Stimulated activated CD4-positive, alpha-beta T cell treated with anti-CD3 and anti-CD28 coated beads, Interleukin-12 subunit alpha, Interleukin-12 subunit beta, amount 100 ng/mL, for 4 hours (primary cell): ENCODE results near the gene WNT4.

Experiments used
- DNase-seq: peaks from one replicate; pipeline ENCODE4 v3.0.0-alpha.2; 2020

WNT4 gene

GRCh38 chr1:22143065-22144033, at the start of gene WNT4:
Gene WNT4 (minus strand): TSS chr1:22143097. CDS start chr1:22142922, 175 bp downstream.
- peak; percentile 19 for DNase-seq

DNA sequence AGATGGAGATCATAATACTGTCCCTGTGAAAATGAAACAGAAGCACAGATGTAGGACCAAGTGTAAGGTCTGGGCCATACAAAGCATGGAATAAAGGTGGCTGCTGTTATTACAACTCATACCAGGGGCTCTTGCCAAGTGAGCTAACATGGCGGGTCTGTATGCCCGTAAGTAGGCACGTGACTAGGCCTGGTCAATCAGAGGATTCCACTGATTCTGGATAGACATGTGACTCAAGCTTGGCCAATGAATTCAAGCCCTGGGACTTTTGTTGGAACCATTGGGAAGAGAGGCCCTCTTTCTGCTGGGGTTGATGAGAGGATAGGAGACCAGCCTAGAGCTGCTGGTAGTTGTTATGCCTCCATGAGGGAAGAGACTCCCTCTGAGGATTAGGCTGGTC, 47.8 kb upstream of the WNT4 start:
- no peak for DNase-seq

- DNase-seq, result no peak
These were observed 47.4 kb upstream of the WNT4 start for GRCh38 chr1:22190251-22190650.

- no peak for DNase-seq
These were observed 46.7 kb upstream of the WNT4 start for GRCh38 chr1:22189619-22190018.

DNA sequence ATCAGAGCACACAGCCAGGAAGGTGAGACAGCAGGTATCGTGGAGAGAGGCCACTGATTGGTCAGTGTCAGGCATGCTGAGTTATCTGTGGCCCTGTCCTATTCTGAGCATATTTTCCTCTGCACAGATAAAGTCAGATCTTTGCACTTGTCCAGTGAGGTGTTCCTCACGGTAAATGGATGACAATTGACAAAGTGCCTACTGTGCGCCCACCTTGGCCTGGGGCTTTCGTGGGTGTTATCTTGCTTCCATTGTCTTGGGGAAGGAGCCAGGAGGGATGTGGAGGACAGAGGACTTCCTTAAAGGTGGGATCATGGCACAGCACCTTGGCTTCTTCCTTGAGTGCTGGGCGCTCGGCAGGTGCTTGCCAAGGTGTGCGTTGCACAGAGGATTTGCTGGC, 46.0 kb upstream of the WNT4 start:
- DNase-seq, result no peak

GRCh38 chr1:22188436-22188835, 45.5 kb upstream of the WNT4 start:
- DNase-seq, result no peak

DNA sequence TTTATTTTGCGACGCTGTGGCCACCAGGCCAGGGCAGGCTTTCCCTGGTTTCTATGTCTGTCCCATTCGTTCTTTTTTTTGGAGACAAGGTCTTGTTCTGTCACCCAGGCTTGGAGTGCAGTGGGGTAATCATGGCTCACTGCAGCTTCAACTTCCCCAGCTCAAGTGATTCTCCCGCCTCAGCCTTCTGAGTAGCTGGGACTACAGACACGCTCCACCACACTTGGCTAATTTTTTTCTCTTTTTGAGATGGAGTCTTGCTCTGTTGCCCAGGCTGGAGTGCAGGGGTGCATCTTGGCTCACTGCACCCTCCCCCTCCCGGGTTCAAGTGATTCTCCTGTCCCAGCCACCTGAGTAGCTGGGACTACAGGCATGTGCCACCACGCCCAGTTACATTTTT, 43.4 kb upstream of the WNT4 start:
- no peak for DNase-seq

DNA sequence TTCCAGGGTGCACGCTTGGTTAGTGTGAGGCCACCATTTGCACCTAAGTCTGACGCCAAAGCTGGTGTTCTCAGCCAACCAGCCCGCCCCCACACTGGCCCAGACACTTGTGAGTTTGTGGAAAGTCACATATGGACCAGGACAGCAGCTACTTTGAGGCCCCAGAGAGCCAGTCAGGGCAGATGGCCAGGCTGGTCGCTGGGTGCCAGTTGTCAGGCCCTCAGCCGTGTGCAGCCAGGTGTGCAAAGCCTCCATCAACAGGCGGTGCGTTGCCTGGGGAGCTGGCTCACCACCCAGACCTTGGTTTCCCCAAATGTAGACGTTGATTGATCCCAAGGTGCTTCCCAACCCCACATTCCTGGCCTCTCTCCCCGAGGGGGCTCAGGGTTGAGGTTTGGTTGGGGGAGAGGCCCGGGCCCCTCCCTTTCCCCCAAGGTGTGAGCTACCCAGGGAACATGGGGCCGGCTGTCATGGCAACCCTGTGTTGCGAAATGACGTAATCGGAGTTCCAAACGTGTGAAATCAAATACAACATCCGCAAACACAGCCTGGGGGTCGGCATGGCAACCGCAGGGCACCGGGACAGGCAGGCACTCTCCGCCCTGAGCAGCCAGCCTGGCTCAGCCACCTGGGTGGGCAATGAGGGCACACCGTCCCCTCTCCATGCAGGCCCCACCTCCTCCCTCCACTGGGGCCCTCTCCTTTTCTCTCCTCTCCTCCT, 42.2 kb upstream of the WNT4 start:
- DNase-seq, result no peak

- no peak for DNase-seq
These were observed 41.6 kb upstream of the WNT4 start for GRCh38 chr1:22184454-22184853.

GRCh38 chr1:22182715-22183114, 39.8 kb upstream of the WNT4 start:
- DNase-seq, result no peak

DNA sequence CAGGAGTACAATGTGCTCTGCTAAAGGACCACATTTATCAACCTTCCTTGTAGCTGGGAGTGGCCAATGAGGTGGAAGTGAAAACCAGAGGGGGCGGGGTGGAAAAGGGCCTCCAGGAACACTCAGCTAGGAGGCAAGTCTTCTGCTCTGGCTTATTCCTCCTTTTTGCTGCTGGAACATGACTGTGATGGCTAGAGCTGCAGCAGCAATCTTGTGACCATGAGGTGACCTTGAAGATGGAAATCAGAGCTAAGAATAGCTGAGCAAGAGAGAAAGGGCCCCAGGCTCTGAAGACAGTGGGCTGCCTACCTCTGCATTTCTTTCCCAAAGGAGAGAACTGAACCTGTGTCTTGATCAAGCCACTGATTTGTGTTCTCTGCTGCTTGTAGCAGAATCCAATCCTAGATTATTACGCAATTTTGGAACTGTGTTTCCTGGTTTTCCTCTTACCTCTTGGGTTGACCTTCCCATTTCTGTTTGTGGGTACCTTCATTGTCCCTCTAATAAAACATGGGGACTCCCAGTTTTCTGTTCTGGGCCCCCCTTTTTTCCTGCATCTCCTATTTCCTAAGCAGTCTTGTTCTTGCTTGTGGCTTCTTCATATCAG, 36.4 kb upstream of the WNT4 start:
- DNase-seq, result no peak

GRCh38 chr1:22177354-22178003, 34.6 kb upstream of the WNT4 start:
- DNase-seq, result peak; percentile 6

GRCh38 chr1:22176258-22176657, 33.4 kb upstream of the WNT4 start:
- peak; percentile 17 for DNase-seq

DNA sequence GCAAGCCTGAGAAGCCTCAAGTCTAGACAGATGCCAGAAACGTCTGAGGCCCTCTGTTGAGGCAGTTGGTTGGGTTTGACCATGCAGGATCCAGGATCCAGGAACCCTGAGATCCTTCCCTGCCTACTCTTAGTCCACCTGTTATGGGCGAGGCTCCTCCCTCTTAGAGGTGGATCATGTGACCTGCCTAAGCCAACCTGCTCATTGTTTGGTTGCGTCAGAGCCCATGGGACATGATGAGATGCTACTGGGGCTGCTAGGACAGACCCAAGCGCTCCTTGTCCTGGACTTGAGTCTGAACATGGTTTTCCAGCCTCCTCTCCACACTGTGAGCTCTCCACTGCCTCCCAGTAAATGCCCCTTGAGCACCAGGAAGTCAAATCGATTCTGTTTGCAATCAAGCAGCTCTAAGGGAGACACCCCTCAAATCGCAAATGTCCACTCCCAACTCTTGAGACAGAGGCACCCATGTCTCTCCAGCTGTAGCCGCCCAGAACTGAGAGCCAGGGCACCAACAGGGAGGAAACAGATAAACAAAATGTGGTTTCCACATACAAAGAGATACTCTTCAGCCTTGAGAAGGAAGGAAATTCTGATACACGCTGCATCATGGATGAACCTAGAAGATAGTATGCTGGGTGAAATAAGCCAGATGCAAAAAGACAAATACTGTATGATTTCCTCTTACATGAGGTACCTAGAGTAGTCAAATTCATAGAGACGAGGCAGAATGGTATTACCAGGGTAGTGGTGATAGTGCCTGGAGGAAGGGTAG, 31.7 kb upstream of the WNT4 start:
- DNase-seq, result no peak

DNA sequence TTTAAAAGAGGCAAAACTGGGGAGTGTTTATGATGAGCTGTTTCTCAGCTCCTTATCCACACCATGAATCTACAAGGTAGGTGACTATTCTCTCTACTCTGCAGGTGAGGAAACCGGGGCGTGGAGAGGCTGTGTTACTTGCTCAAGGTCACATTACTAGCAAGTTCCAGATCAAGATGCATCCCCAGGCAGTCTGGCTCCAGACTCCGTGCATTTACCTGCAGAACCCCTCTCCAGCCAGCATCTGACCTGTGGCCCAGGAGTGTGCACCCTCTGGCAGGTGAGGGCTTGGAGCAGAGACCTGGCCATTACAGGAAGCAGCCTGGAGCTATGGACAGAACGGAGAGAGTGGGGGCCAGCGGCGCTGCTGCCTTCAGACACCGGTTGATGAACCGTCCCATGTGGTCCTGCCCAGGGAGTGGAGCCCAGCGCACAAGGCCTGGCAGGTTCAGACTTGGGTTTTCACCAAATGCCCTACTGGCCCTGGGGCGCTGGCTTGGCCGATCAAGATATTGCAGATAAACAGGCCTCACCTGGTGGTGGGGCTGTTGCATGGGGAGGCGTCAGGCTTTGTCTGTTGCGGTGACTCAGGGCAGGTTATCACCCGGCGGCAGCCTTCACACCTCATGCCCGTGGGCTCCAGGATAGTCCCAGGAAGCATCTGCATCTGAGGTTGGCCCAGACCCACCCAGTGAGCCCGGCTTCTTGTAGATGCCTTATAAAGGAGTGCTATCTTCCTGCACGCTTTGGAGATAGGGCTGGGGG, 29.2 kb upstream of the WNT4 start:
- DNase-seq, result no peak

DNA sequence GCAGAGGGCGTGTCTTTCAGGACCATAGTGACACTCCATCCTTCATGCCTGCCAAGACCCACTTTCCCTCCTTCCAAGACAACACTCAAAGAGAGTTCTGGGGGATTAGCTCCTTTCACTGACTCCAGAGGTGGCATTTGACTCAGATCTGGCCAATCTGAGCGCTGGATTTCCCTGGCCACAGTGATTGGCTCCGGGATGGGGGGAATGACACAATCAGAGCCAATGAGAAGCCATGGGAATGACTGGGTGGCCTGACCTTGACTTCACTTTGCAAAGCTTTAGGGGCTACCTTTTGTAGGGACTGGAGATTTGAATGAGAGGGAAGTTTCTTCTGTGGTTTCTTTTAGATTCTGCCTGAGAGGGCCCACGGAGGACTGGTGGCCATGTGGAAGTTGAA, 26.9 kb upstream of the WNT4 start:
- DNase-seq, result no peak

DNA sequence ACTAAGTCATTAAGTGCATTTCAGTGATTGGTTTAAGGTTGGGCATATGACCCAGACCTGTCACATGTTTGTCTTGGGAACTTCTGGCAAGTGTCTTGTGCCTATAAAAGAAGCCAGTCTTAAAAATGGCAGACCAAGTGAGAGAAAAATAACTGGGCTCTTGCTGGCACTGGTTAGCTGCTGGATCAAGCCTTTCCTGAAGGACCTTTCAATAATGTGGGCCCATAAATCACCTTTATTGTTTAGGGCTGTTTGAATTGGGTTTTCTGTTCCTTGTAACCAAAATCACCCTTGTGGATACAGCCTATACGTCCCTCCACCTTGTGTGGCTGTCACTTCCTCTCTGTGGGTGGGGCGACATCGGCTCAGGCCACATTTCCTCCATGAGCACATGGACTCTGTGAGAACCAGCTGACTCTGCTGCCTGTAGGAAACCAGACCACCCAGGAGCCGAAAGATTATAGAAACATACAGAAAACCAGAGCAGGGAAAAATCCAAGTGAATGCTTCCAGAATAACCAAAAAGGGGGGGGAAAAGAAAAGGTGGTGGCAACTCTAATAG, 25.6 kb upstream of the WNT4 start:
- no peak for DNase-seq

GRCh38 chr1:22166439-22166838, 23.5 kb upstream of the WNT4 start:
- no peak for DNase-seq

DNA sequence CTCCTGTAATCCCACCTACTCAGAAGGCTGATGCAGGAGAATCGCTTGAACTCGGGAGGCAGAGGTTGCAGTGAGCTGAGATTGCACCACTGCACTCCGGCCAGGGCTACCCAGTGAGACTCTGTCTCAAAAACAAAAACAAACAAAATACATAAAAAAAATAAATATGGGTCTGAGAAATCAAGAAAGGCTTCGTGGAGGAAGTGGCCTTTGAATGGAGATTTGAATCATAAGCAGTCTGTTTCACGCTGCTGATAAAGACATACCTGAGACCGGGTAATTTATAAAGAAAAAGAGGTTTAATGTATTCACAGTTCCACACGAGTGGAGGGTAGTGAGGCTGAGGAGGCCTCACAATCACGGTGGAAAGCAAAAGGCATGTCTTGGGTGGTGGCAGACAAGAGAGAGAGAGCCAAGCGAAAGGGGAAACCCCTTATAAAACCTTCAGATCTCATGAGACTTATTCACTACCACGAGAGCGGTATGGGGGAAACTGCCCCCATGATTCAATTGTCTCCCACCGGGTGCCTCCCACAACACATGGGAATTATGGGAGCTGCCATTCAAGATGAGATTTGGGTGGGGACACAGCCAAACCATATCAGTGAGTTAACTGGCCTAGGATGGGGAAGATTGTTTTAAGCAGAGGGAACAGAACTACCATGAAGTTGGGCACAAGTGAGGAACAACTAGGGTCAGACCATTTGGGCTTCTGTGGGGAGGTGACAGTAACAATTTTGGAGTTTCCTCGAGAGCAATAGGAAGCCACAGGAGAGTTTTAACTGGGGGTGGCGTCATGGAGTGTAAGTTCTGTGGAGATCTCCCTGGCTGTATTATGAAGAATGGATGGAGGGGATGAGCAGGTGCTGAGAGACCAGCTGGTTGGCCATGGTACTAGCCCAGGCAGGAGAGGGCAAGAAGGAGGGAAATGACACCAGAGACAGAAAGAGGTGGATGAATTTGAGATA, 22.2 kb upstream of the WNT4 start:
- DNase-seq, result no peak

- no peak for DNase-seq
These were observed 20.7 kb upstream of the WNT4 start for GRCh38 chr1:22163564-22163963.
